AG04450 (cell line): Measurements from ENCODE around the gene CDKN2C. TPM values are rescaled to one million over a fixed set of nuclear protein-coding genes. Genes with fewer than 3 reads are reported as not detected.

Experiments
- polyA plus RNA-seq: library from polyadenylated mRNA; depleted of rRNA; stranded (reverse); fragments of >200 nt; gene quantifications from 2 replicates; pipeline ENCODE4 v1.2.3, GENCODE V29; 2011; rRNA removed

CDKN2C gene
- polyA plus RNA-seq, 1 experiment: 12.5 TPM

Other genes starting within 250 kb of the CDKN2C start
- gene FAF1, start 10.0 kb upstream of the CDKN2C start, polyA plus RNA-seq: 37.9 and 40.2 TPM in 2 replicates
- gene C1orf185, start 132.0 kb downstream of the CDKN2C start, polyA plus RNA-seq: not detected in 2 replicates